DND-41 (cell line): ENCODE data around the gene ARHGAP15.

ENCODE experiments used
- EZH2 ChIP-seq: IDR thresholded peaks from 3 replicates; pipeline ENCODE4 v1.6.1; 2012; ENCODE audit warnings: borderline replicate concordance, low read depth, mild to moderate bottlenecking, moderate library complexity, low read length, inconsistent platforms; ENCODE audit not compliant: severe bottlenecking
- TF ChIP-seq, protein P1 (sequence below): IDR thresholded peaks from 2 replicates; pipeline ENCODE4 v1.5.1; 2012; ENCODE audit warnings: borderline replicate concordance, low read length, moderate library complexity, mild to moderate bottlenecking; ENCODE audit not compliant: poor library complexity, severe bottlenecking; ENCODE audit errors: extremely low read depth

DNA sequence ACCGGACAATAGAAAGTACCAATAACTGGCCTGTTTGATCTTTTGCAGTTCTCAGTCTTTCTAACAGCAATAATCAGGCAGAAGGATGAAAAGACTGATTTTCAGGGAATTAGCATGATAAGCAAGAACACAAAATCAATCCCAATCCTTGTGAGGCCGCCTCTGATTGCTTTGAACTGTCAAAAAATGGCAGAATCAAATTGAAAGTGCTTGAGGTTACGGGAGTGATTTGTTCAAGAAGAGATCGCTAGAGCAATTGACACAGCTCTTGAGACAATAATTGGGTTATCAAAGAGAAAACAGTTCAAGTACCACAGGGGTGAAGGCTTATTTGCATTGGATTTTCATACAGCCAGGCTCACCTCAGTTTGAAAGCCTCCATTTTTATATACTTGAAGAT lies 663.4 kb downstream of the ARHGAP15 start:
- TF ChIP-seq, protein P1, sequence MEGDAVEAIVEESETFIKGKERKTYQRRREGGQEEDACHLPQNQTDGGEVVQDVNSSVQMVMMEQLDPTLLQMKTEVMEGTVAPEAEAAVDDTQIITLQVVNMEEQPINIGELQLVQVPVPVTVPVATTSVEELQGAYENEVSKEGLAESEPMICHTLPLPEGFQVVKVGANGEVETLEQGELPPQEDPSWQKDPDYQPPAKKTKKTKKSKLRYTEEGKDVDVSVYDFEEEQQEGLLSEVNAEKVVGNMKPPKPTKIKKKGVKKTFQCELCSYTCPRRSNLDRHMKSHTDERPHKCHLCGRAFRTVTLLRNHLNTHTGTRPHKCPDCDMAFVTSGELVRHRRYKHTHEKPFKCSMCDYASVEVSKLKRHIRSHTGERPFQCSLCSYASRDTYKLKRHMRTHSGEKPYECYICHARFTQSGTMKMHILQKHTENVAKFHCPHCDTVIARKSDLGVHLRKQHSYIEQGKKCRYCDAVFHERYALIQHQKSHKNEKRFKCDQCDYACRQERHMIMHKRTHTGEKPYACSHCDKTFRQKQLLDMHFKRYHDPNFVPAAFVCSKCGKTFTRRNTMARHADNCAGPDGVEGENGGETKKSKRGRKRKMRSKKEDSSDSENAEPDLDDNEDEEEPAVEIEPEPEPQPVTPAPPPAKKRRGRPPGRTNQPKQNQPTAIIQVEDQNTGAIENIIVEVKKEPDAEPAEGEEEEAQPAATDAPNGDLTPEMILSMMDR = no peak
- no peak for TF ChIP-seq EZH2
